Kidney (tissue), 14 donors: ENCODE measurements around the gene BNC2. TPM values are rescaled to one million over a fixed set of nuclear protein-coding genes. Genes with fewer than 3 reads are reported as not detected.

ENCODE experiments used
- DNase-seq, 5 donors: peaks; one replicate each; pipeline ENCODE4 v3.0.0-alpha.2; 2013 to 2020
- FAIRE-seq: peaks from 2 replicates; lab custom pipeline; 2012; peaks lifted over from hg19 to GRCh38; lab: Jason Lieb, UNC
- H3K27ac ChIP-seq, 2 donors: one replicate each; pipeline ENCODE4 v1.7.0; 2013; ENCODE audit warnings: low read depth in 2 of 2, low read length in 2 of 2, inconsistent platforms in 1 of 2
- H3K27me3 ChIP-seq: one replicate; pipeline ENCODE4 v1.7.1; 2013; ENCODE audit warnings: low read length, inconsistent platforms; ENCODE audit not compliant: control insufficient read depth, insufficient read depth
- H3K36me3 ChIP-seq, 3 donors: one replicate each; pipeline versions ENCODE4 v1.7.0 to v1.7.1; 2013; ENCODE audit warnings: low read length in 3 of 3, control low read depth in 1 of 3, inconsistent platforms in 1 of 3; ENCODE audit not compliant: insufficient read depth in 3 of 3, control insufficient read depth in 2 of 3
- H3K4me1 ChIP-seq, 3 donors: one replicate each; pipeline versions ENCODE4 v1.7.0 to v1.7.1; 2013; ENCODE audit warnings: low read length in 3 of 3, inconsistent platforms in 1 of 3, low read depth in 1 of 3; ENCODE audit not compliant: control insufficient read depth in 2 of 3, insufficient read depth in 2 of 3
- H3K4me3 ChIP-seq, 3 donors: one replicate each; pipeline versions ENCODE4 v1.7.0 to v1.8.1; 2013; ENCODE audit warnings: low read length in 3 of 3, control low read depth in 1 of 3, inconsistent platforms in 1 of 3
- H3K9ac ChIP-seq, 3 donors: one replicate each; pipeline versions ENCODE4 v1.7.0 to v1.7.1; 2013; ENCODE audit warnings: low read length in 3 of 3, control low read depth in 1 of 3, inconsistent platforms in 1 of 3
- H3K9me3 ChIP-seq, 3 donors: one replicate each; pipeline versions ENCODE4 v1.7.0 to v1.7.1; 2013; ENCODE audit warnings: low read length in 3 of 3, control low read depth in 1 of 3, inconsistent platforms in 1 of 3; ENCODE audit not compliant: control insufficient read depth in 2 of 3, insufficient read depth in 1 of 3
- CTCF ChIP-seq: IDR thresholded peaks from 3 replicates; pipeline ENCODE4 v1.5.1; 2012; ENCODE audit warnings: mild to moderate bottlenecking, moderate library complexity, borderline replicate concordance; ENCODE audit not compliant: insufficient read depth; ENCODE audit errors: extremely low read depth
- intact Hi-C: fragments of 100-400 bp; cut with DNase I; formaldehyde crosslinking; loops from one replicate; pipeline ENCODE4 v1.11.1; 2022
- polyA plus RNA-seq: library from polyadenylated mRNA; stranded (reverse); fragments of 350-450 nt; fragmentation: Illumina TruSeq; extraction: RNeasy Lipid Tissue Mini Kit (QIAGEN cat#74804); gene quantifications from one replicate; pipeline ENCODE4 v1.2.3, GENCODE V29; 2014; ENCODE audit warnings: low read depth, low replicate concordance; ENCODE audit not compliant: insufficient read depth
- total RNA-seq: library from RNA; stranded (reverse); fragmentation: NEBNext Ultra II Directional; extraction: Animal tissue kit (Norgen Biotek cat#: 25700); gene quantifications from one replicate; pipeline ENCODE4 v1.2.1, GENCODE V29; 2021
- donor health status: control.
- donor health status: control.
- donor health status: control.
- donor health status: control.
- donor health status: control.
- donor health status: DM: yes; HTN: yes; CAD: no.
- donor health status: Normal renal cell carcinoma (clear cell type).

The BNC2 gene
- total and polyA plus RNA-seq, 2 donors from 2014 or later: 5.4 to 37.9 TPM

DNA sequence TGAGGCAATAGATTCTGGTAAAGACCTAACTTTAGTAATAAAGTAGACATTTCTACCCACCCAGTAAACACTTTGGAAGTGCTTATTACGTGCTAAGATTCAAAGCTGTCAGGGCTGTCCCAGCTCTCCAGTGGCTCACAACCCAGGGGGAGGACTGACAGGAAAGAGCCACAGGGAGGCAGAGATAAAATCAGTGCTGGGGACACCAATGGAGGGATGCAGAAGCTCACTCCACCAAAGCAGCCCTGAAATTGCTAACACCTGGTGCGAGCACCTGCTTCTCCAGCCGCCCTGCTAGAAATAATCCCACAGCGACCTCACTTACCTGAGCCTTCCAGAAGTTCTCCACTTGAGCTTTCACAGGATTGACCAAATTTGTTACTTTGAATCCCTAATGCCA, 501.0 kb downstream of the BNC2 start:
- no peak for TF ChIP-seq CTCF
- no peak overlapping the region for H3K4me3 ChIP-seq
- no peak overlapping the region for H3K27ac ChIP-seq
- no peaks in the 10 kb centered on the region for H3K27me3 ChIP-seq
- intact Hi-C loops: no loop called here
- DNase-seq (no peak), FAIRE-seq (no peak)
- H3K4me1 ChIP-seq: no peaks in the 10 kb centered on the region
- no peak overlapping the region for H3K9ac ChIP-seq
- H3K9me3 ChIP-seq: no peaks in the 10 kb centered on the region
- no peaks in the 10 kb centered on the region for H3K36me3 ChIP-seq

DNA sequence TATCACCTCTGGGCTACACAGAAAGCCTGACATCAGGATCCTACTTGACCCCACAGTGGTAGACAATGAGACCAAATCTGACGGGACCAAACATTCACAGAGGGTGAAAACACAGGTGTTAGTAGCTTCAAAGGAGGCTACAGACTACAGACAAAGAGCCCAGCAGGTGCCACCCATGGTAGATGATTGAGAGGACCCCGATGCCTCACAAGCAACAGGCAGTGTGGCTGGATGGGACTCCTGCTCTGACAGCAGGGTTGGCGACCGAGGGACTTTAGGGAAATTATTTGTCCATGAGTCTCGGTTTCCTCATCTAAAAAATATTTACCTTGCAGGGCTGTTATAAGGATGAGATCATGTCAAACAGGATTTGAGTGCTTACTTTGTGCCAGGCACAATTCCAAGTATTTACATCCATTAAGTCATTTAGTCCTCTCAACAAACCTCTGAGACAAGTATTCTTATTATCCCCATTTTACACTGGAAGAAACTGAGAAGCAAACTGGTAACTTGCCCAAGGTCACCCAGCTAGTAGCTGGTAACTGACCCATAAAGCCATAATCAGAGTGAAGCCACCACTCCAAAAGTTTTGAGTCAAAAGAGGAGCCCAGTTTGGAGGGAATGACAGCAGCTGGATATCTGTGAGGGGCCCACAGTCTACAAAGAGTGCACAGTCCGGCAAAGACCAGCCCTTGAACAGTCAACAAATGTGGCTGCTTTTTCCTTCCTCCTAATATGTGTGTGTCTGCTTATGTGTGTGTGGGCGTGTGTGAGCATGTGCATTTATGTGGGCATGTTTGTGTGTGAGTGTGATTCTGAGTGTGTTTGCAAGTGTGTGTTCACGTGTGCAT, 502.0 kb downstream of the BNC2 start:
- Histone ChIP-seq H3K36me3 (no peaks in the 10 kb centered on the region), H3K4me3 (no peak overlapping the region), H3K4me1 (no peaks in the 10 kb centered on the region), H3K27ac (no peak overlapping the region), H3K9ac (no peak overlapping the region), H3K27me3 (no peaks in the 10 kb centered on the region), H3K9me3 (no peaks in the 10 kb centered on the region)
- intact Hi-C loops: no loop called here
- DNase-seq (no peak), FAIRE-seq (no peak)
- no peak for TF ChIP-seq CTCF

DNA sequence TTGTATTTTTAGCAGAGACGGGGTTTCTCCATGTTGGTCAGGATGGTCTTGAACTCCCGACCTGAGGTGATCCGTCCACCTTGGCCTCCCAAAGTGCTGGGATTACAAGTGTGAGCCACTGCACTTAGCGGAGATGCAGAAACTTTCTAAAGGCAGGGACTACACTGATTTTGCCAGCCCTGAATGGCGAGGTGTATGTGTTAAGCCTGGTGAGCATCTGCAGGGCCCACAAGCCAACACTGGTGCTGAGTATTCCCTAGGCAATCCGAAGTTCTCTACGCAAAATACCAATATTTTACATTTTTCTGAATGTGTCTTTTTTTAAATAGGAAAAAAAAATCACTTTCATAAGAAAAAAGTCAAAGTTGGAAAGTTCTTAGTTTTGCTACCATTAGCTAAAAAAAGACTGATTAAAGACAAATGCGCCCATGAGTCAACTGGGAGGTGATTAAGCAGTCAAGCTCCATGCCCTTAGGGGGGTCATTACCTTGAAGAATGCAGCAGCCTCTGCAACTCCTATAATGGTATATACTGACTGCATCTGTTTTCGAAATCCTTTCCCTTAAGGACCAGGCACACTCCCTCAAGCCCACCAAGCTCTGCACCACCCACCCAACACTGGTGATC, 502.8 kb downstream of the BNC2 start:
- DNase-seq (peak in 1 of 5 donors; percentile 17), FAIRE-seq (no peak)
- no peak for TF ChIP-seq CTCF
- no peak overlapping the region for H3K9ac ChIP-seq
- intact Hi-C loops: no loop called here
- H3K4me3 ChIP-seq: no peak overlapping the region
- H3K4me1 ChIP-seq: no peaks in the 10 kb centered on the region
- H3K27ac ChIP-seq: no peak overlapping the region
- no peaks in the 10 kb centered on the region for H3K27me3 ChIP-seq
- no peaks in the 10 kb centered on the region for H3K9me3 ChIP-seq
- no peaks in the 10 kb centered on the region for H3K36me3 ChIP-seq
